NCI-H2107 treated with DMSO at 0.1 percent for 48 hours (cell line): ENCODE measurements around the gene CDHR3.

Experiments used
- DNase-seq: peaks from one replicate; lab custom pipeline; 2025; ENCODE audit not compliant: unreplicated experiment; lab: John Stamatoyannopoulos, UW

Gene CDHR3

GRCh38 chr7:106021151-106022067 lies 58.3 kb downstream of the CDHR3 start:
- peak; percentile 87 for DNase-seq

DNA sequence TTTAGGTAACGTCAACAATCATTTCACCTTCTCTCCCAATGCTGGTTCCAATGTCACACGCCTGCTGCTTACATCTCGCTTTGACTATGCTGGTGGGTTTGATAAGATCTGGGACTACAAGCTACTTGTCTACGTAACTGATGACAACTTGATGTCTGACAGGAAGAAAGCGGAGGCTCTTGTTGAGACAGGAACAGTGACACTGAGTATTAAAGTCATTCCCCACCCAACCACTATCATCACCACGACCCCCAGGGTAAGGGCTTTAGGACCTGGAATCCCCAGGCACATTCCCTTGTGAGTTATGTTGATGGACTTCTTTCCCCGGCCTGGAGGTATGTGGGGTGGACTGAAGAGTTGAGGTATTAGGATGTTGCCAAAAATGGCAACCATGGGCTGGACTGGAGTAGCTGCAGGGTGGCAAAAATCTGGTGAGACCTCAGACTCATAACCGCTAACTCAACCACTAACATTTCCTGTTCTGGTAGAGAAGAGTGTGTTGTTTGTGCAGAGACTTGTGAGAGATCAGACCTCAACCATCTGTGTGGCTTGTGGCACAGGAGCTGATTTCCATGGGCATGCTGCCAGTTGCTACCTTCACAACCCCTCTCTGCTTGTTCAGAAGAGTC lies 59.2 kb downstream of the CDHR3 start:
- peak; percentile 54 for DNase-seq

GRCh38 chr7:106023369-106024322 lies 60.6 kb downstream of the CDHR3 start:
- DNase-seq: no peak

GRCh38 chr7:106026101-106026500 lies 63.0 kb downstream of the CDHR3 start:
- no peak for DNase-seq

DNA sequence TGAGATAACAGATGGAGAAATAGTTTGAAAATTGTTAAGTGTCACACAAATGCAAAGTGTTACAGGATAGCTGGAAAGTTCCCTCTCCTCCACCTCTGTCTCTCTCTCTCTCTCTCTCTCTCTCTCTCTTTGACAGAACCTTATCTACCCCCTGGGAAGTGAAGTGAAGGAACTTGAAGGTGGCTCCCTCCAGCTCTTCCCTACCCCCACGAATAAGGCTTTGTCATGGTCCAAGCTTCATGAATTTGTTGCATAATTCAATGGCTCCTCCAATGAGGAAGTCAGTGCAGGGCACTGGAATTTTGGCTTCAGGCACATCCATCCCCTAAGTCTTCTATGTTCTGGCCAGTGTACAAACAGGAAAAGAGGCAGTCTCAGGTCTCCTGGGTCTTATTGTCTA lies 66.4 kb downstream of the CDHR3 start:
- no peak for DNase-seq

GRCh38 chr7:106029941-106030340 lies 66.9 kb downstream of the CDHR3 start:
- DNase-seq: no peak

DNA sequence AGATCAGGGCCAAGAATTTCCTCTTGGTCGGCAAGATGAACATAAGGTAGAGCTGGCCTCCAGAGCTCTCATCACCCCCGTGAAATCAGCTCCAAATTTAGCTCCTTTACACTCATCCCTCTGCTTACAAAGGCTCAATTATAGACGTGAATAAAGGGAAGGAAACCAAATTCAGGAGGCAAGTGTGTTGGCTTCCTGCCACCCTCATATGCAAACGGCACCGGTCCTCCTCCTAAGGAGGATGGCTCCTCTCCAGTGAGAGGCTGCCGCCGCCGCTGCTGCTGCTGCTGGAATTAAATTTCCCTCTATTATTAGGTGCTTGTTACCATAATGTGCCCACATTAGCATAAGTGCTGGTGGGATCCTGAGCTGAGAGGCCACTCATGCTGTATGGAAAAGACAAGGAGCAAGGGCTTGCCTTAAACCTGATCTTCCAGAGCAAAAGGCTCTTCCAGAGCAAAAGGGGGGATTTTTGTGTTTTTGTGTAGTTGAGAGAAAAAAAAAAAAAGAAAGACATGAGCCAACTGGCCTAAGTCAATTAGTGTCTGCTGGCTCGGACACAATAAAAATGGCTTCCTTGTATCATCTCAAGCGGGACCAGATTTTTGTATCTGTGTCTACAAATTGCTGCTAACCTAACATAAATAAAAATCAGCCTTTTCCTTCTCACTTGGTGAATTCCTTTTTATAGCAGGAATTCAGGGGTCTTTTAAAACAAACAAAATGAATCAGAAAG lies 68.4 kb downstream of the CDHR3 start:
- DNase-seq: peak; percentile 78

GRCh38 chr7:106032295-106032694 lies 69.2 kb downstream of the CDHR3 start:
- DNase-seq: no peak

GRCh38 chr7:106033735-106034134 lies 70.7 kb downstream of the CDHR3 start:
- no peak for DNase-seq

DNA sequence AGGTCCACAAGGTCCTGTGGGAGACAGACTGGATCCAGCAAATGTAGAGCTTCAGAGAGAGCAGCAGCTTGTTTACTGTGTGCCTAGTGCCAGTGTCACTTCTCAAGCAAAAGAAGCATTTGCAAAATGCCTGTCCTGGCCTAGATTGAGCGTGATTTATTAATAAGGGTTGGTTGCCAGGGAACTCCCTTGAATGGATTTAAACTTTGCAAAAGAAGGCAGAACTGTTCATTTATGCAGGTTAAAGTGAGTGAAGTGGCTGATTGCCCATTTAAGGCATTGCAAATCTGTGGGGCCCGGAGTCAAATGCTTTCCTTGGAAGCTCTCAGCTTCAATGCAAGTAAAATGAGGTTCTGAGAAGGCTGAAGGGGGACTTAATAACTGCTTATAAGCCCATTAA lies 71.3 kb downstream of the CDHR3 start:
- DNase-seq: no peak

DNA sequence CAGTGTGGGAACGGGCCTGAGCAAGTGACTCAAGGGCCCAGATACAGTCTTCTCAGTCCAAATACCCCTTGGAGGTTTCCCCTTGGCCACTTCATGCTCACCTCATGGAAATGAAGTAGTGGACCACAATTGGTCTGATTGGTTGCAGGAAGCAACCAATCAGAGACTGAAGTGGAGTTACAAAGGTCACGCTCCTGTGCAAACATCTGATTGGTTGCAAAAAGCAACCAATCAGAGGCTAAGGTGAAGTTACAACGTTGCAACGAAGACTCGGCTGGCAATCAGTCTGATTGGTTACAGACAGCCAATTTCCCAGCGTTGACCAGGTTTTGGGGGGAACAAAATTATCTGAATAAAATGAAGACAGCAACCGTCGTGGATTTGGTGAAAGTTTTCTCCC lies 72.5 kb downstream of the CDHR3 start:
- no peak for DNase-seq

- no peak for DNase-seq
Observed at GRCh38 chr7:106036004-106036403, 72.9 kb downstream of the CDHR3 start.

GRCh38 chr7:106037489-106038176 lies 74.6 kb downstream of the CDHR3 start:
- DNase-seq: no peak

- no peak for DNase-seq
Observed at GRCh38 chr7:106038289-106038688, 75.2 kb downstream of the CDHR3 start.

- DNase-seq: no peak
Observed at GRCh38 chr7:106038916-106039315, 75.9 kb downstream of the CDHR3 start.

DNA sequence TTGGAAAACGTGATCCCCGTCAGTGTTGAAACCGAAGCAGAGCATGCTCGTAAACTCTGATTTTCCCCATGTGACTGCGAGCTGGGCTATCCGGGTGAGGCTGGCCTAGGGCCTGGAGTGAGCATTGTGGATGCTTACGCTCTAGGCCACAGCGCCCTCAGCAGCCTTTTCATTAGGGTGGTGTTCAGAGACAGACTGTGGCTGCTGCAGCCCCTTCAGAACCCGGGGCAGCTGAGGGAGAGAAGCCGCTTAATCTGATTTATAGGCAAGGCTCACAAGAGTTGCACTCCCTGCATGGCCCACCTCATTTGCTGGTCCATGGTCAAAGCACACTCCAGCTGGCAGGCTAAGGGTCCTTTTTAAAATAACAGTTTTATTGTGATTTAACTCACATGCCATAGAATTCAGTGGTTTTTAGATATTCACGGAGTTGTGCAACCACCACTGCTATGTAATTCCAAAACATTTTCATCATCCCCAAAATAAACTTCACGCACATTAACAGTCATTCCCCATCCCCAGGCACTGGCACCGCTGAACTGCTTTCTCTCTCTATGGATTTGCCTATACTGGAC lies 76.5 kb downstream of the CDHR3 start:
- no peak for DNase-seq

DNA sequence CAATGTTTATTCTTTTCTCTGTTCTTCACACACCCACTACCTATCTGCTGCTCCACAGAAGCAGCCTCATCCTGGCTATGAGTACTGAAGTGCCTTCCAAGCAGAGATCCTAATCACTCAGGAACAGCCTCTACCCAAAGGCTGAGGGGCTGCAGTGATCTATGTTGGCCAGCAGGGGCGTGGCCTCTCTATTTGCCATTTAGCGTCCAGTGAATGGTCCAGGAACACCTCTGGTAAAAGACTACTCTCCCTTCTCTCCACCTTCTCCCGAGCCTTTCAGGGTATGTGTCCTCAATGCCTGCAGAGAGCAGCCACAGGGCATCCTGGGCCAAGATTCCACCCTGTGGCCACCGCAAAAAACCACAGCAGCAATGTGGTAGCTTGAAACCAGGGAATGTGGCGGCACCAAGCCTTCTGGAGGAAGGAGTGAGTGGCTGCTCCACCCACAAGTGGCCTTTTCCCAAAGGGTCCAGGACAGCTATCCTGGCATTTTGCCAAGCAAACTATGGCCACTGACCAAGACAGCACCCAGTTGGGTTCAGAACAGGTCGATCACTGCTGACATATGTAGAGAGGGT lies 78.2 kb downstream of the CDHR3 start:
- peak; percentile 24 for DNase-seq

- no peak for DNase-seq
Observed at GRCh38 chr7:106042196-106042611, 79.1 kb downstream of the CDHR3 start.

DNA sequence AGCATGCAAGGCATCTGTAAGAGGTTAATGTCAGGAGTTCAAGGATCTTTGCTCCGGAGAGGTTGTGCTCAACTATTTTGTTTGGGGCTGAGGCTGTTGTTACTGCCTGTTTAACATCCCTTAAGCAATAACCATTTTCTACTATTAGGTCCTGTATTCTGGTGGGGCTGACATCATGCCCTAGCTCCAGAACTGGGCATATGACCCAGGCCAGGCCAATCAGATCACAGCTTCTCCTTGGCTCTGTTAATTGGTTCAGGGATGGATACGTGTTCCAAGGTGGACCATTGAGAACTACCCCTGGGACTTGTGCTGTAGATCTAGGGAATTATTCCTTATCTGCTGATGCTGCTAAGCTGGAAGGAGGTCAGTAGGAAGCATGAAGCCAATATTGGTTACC lies 82.1 kb downstream of the CDHR3 start:
- DNase-seq: no peak
